GM12878 (cell line): ENCODE data around the gene TNFAIP2. TPM values are rescaled to one million over a fixed set of nuclear protein-coding genes. Genes with fewer than 3 reads are reported as not detected.

Source experiments
- ATAC-seq: fragments of 200-7000 bp; cut with Tn5 transposase; 3 replicates; pipeline ENCODE4 v1.9.1; 2020; ENCODE audit warnings: mild to moderate bottlenecking, moderate library complexity
- BruUV-seq: library from RNA; stranded (reverse); fragments of 400-500 nt; replicated peaks from 2 replicates; lab custom pipeline; 2021; lab: Mats Ljungman, UMichigan
- CTCF ChIA-PET: fragments of 300-600 bp; sonication (Branson Sonifier 250); formaldehyde crosslinking; extraction: SDS; loops from one replicate; lab custom pipeline; 2021; ENCODE audit warnings: inconsistent platforms; lab: Yijun Ruan, JAX
- POLR2A ChIA-PET: fragments of 350-600 bp; formaldehyde crosslinking; extraction: SDS; loops from one replicate; lab custom pipeline; 2021; ENCODE audit warnings: inconsistent platforms; lab: Charles Lee
- RAD21 ChIA-PET: fragments of 300-600 bp; sonication (Branson Sonifier 250); formaldehyde crosslinking; loops from one replicate; lab custom pipeline; 2023; ENCODE audit warnings: antibody characterized with exemption; ENCODE audit not compliant: unreplicated experiment; lab: Charles Lee
- SMC1A ChIA-PET: fragments of 300-600 bp; sonication (Branson Sonifier 250); formaldehyde crosslinking; loops from one replicate; lab custom pipeline; 2023; ENCODE audit not compliant: unreplicated experiment, uncharacterized antibody; lab: Charles Lee
- DNase-seq: peaks from one replicate; pipeline ENCODE4 v3.0.0-alpha.2; 2011; ENCODE audit warnings: low read depth, low spot score
- FAIRE-seq: peaks from 3 replicates; lab custom pipeline; 2011; peaks lifted over from hg19 to GRCh38; lab: Jason Lieb, UNC
- H2AFZ ChIP-seq: 2 replicates; pipeline ENCODE4 v1.6.0; 2011; ENCODE audit warnings: low read depth, low read length, control low read depth; ENCODE audit not compliant: control insufficient read depth
- H3K27ac ChIP-seq: 2 replicates; pipeline ENCODE4 v1.5.1; 2011; ENCODE audit warnings: control low read depth; ENCODE audit not compliant: control insufficient read depth, insufficient read depth
- H3K27me3 ChIP-seq, 2 experiments: replicated peaks in 1 of 2; 2 replicates each; pipeline versions ENCODE4 v1.6.0 to v1.6.1; 2011; ENCODE audit warnings: low read length in 1 of 2; ENCODE audit not compliant: control insufficient read depth in 2 of 2, insufficient read depth in 2 of 2
- H3K36me3 ChIP-seq, 2 experiments: 2 replicates each; pipeline ENCODE4 v1.5.1; 2011; ENCODE audit warnings: low read length in 1 of 2; ENCODE audit not compliant: control insufficient read depth in 2 of 2, insufficient read depth in 2 of 2
- H3K4me1 ChIP-seq: 2 replicates; pipeline ENCODE4 v1.6.1; 2011; ENCODE audit warnings: mild to moderate bottlenecking, low read length, moderate library complexity, mixed read lengths; ENCODE audit not compliant: control insufficient read depth, insufficient read depth
- H3K4me2 ChIP-seq: 2 replicates; pipeline ENCODE4 v1.6.0; 2011; ENCODE audit warnings: control low read depth; ENCODE audit not compliant: control insufficient read depth, insufficient read depth
- H3K4me3 ChIP-seq: fragments of 200-600 bp; sonication (generic); 2 replicates; pipeline ENCODE4 v1.5.1; 2016
- H3K79me2 ChIP-seq: 2 replicates; pipeline ENCODE4 v1.6.0; 2011; ENCODE audit warnings: low read length; ENCODE audit not compliant: control insufficient read depth, insufficient read depth
- H3K9ac ChIP-seq: 2 replicates; pipeline ENCODE4 v1.8.0; 2011; ENCODE audit warnings: low read length, control low read depth, mixed read lengths; ENCODE audit not compliant: control insufficient read depth, insufficient read depth
- H3K9me3 ChIP-seq: replicated peaks from 3 replicates; pipeline ENCODE4 v1.5.1; 2011; ENCODE audit warnings: mild to moderate bottlenecking, low read length; ENCODE audit not compliant: control insufficient read depth, insufficient read depth
- H4K20me1 ChIP-seq: 2 replicates; pipeline ENCODE4 v1.6.0; 2011; ENCODE audit not compliant: control insufficient read depth, insufficient read depth
- DPF2 ChIP-seq: fragments of 450-650 bp; IDR thresholded peaks from 2 replicates; pipeline ENCODE4 v1.6.1; 2017; ENCODE audit warnings: mild to moderate bottlenecking
- ETV6 ChIP-seq, 2 experiments: fragments of 450-650 bp in 1 of 2; IDR thresholded peaks in 1 of 2; conservative IDR thresholded peaks in 1 of 2; 2 replicates each; pipeline ENCODE4 v1.6.1; 2014; ENCODE audit warnings: antibody characterized with exemption in 1 of 2, borderline replicate concordance in 1 of 2, low read depth in 1 of 2, mild to moderate bottlenecking in 1 of 2, moderate library complexity in 1 of 2
- HDGF ChIP-seq: fragments of 450-650 bp; IDR thresholded peaks from 2 replicates; pipeline ENCODE4 v1.6.1; 2016; ENCODE audit warnings: antibody characterized with exemption
- KDM1A ChIP-seq: fragments of 200-600 bp; sonication (generic); IDR thresholded peaks from 2 replicates; pipeline ENCODE4 v1.6.1; 2016; ENCODE audit warnings: borderline replicate concordance
- NBN ChIP-seq: fragments of 450-650 bp; IDR thresholded peaks from 2 replicates; pipeline ENCODE4 v1.6.1; 2016
- POLR2AphosphoS5 ChIP-seq: IDR thresholded peaks from 2 replicates; pipeline ENCODE4 v1.6.1; 2011; ENCODE audit warnings: mild to moderate bottlenecking, low read length, inconsistent platforms
- RB1 ChIP-seq: fragments of 450-650 bp; formaldehyde crosslinking; IDR thresholded peaks from 2 replicates; pipeline ENCODE4 v1.6.1; 2017; ENCODE audit warnings: mild to moderate bottlenecking, borderline replicate concordance
- SP1 ChIP-seq: IDR thresholded peaks from one replicate; pipeline ENCODE4 v1.6.1; 2011; ENCODE audit warnings: low read depth, low read length
- STAT3 ChIP-seq: IDR thresholded peaks from 2 replicates; pipeline ENCODE4 v1.6.1; 2011; ENCODE audit warnings: low read depth, low read length, improper control_type of control experiment
- ZNF592 ChIP-seq: fragments of 450-650 bp; IDR thresholded peaks from 2 replicates; pipeline ENCODE4 v1.6.1; 2017; ENCODE audit warnings: mild to moderate bottlenecking, moderate library complexity
- WGBS: methylation state at CpG from one replicate; pipeline ENCODE4 v1.1.6; 2016; ENCODE audit warnings: low lambda C conversion rate; ENCODE audit not compliant: insufficient replicate concordance, insufficient coverage; ENCODE audit errors: missing lambda C conversion rate; 5-methylcytosine and 5-hydroxymethylcytosine counted together
- in situ Hi-C: fragments of 300-500 bp; cut with MboI; formaldehyde crosslinking; loops from 9 replicates; pipeline ENCODE4 v1.14.3; 2018; ENCODE audit warnings: mixed read lengths
- intact Hi-C: fragments of 100-400 bp; cut with micrococcal nuclease; formaldehyde crosslinking; loops from one replicate; pipeline ENCODE4 v1.14.2; 2022; ENCODE audit not compliant: unreplicated experiment
- polyA plus RNA-seq, 11 experiments: library from polyadenylated mRNA; depleted of rRNA in 4 of 11; unstranded in 6 of 11; stranded (reverse) in 5 of 11; fragments of >200 nt; fragmentation: Nextera tagmentation in 4 of 11; fragmentation: Illumina TruSeq in 1 of 11; extraction: Ambion mirVana in 4 of 11; extraction: Trizol in 1 of 11; gene quantifications; 1 replicate in 1 of 11; 2 replicates in 10 of 11; pipeline versions ENCODE4 v1.2.1 to v1.2.3, GENCODE V29; 2011 to 2016; ENCODE audit warnings: inconsistent platforms in 2 of 11, missing spikeins in 2 of 11, low read depth in 1 of 11
- total RNA-seq, 4 experiments: library from RNA; depleted of rRNA in 3 of 4; stranded (reverse); fragments of >200 nt in 3 of 4; fragmentation: Illumina TruSeq in 1 of 4; extraction: Trizol in 1 of 4; gene quantifications; 2 replicates each; pipeline versions ENCODE4 v1.2.1 to v1.2.3, GENCODE V29; 2013 to 2021

The TNFAIP2 gene
- total and polyA plus RNA-seq, 10 of the 15 experiments (the other 5 are each of a cell fraction or from before 2014, with no cell fraction given), result 7.1 to 150 (median 74.5) TPM

- ChIA-PET POLR2A (interaction anchor here (0.8 kb wide), 1 partner anchor 79 kb away, joined by 3 read pairs; no protein-coding TSS in a partner anchor), SMC1A (interaction anchor here (0.6 to 6.0 kb wide), 9 partner anchors 57 to 315 kb away, joined by 3 to 76 read pairs (median 4); no protein-coding TSS in a partner anchor), RAD21 (interaction anchor here (0.7 to 2.7 kb wide), 5 partner anchors 42 to 88 kb away, joined by 3 to 45 read pairs (median 3); no protein-coding TSS in a partner anchor)
- H3K4me1 ChIP-seq, result no peaks in the 10 kb centered on the region
- WGBS, result 48% methylated on average over 12 of the region's 12 CpGs
- intact Hi-C loops, result loop anchor here (2.0 kb wide), 2 partner anchors 105 to 109 kb away; no protein-coding TSS in a partner anchor
- no peak overlapping the region for H3K9ac ChIP-seq
- FAIRE-seq, result no peak
- in situ Hi-C loops, result loop anchor here (5.0 kb wide), 1 partner anchor 77 kb away; no protein-coding TSS in a partner anchor
- no TSS peak for BruUV-seq
- H3K79me2 ChIP-seq, result no peaks in the 10 kb centered on the region
- no peaks in the 10 kb centered on the region for H3K36me3 ChIP-seq
- no peak overlapping the region for H2AFZ ChIP-seq
- no peak for ATAC-seq
- H4K20me1 ChIP-seq, result no peaks in the 10 kb centered on the region
- H3K27me3 ChIP-seq, result peaks cover 0 to 2% of the 10 kb centered on the region in 2 experiments; a peak in 1 of 4 replicates
- H3K4me3 ChIP-seq, result no peak overlapping the region
- H3K27ac ChIP-seq, result no peak overlapping the region
- no peaks in the 10 kb centered on the region for H3K9me3 ChIP-seq
- TF ChIP-seq POLR2AphosphoS5, result no peak
- no peak for TF ChIP-seq HDGF
- no peak for TF ChIP-seq NBN
- no peak for TF ChIP-seq STAT3
- TF ChIP-seq RB1, result no peak
- TF ChIP-seq ZNF592, result no peak
- no peak for TF ChIP-seq KDM1A
- no peak for TF ChIP-seq SP1
- no peak for TF ChIP-seq DPF2
- no peak for TF ChIP-seq ETV6 (conservative IDR thresholded peaks at IDR 0.05 in 1 of 2, IDR thresholded peaks at IDR 0.05 in 1 of 2; ENCODE audit: borderline replicate concordance in 1 of 2, low read depth in 1 of 2)
- TF ChIP-seq, all 136 proteins: peak for 0
- CTCF ChIA-PET, result interaction anchor here (0.6 to 13.7 kb wide), 19 partner anchors 8 to 490 kb away, joined by 3 to 202 read pairs (median 4); no protein-coding TSS in a partner anchor
- DNase-seq, result no peak
- H3K4me2 ChIP-seq, result no peak overlapping the region
Measured at GRCh38 chr14:103184046-103184445, 60.8 kb downstream of the TNFAIP2 start.
